Fibroblast of gingiva (primary cell): ENCODE measurements around the gene USP31.

ENCODE experiments used
- DNase-seq: peaks from one replicate; pipeline ENCODE4 v3.0.0-alpha.2; 2011; ENCODE audit warnings: low read depth

USP31 gene

GRCh38 chr16:23014592-23014991 lies 134.7 kb downstream of the USP31 start:
- DNase-seq, result no peak
